ENCODE data around the gene FUT7. TPM values are rescaled to one million over a fixed set of nuclear protein-coding genes. Genes with fewer than 3 reads are reported as not detected.

FUT7 gene
- total RNA-seq, 1 donor: not detected

- no peak overlapping the region for H3K27ac ChIP-seq (ENCODE audit: low read depth, low read length)
- H3K36me3 ChIP-seq (ENCODE audit: insufficient read depth, low read length): no peaks in the 10 kb centered on the region
- no peaks in the 10 kb centered on the region for H3K27me3 ChIP-seq (ENCODE audit: insufficient read depth, low read length)
- peak overlapping the region; percentile 71 for H3K4me3 ChIP-seq (ENCODE audit: insufficient read depth, low read length)
- TF ChIP-seq, protein P1, sequence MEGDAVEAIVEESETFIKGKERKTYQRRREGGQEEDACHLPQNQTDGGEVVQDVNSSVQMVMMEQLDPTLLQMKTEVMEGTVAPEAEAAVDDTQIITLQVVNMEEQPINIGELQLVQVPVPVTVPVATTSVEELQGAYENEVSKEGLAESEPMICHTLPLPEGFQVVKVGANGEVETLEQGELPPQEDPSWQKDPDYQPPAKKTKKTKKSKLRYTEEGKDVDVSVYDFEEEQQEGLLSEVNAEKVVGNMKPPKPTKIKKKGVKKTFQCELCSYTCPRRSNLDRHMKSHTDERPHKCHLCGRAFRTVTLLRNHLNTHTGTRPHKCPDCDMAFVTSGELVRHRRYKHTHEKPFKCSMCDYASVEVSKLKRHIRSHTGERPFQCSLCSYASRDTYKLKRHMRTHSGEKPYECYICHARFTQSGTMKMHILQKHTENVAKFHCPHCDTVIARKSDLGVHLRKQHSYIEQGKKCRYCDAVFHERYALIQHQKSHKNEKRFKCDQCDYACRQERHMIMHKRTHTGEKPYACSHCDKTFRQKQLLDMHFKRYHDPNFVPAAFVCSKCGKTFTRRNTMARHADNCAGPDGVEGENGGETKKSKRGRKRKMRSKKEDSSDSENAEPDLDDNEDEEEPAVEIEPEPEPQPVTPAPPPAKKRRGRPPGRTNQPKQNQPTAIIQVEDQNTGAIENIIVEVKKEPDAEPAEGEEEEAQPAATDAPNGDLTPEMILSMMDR (IDR thresholded peaks at IDR 0.05; ENCODE audit: extremely low read depth, low read depth, low read length): no peak
- no peak for DNase-seq (ENCODE audit: insufficient read length, low spot score, missing footprints)
- peaks cover 15% of the 10 kb centered on the region for H3K4me1 ChIP-seq (ENCODE audit: insufficient read depth, low read length)
- no peak overlapping the region for H2AFZ ChIP-seq (ENCODE audit: low read length)
- H3K9me3 ChIP-seq (ENCODE audit: low read depth, low read length): no peaks in the 10 kb centered on the region
- H3K79me2 ChIP-seq (ENCODE audit: insufficient read depth, low read length): no peaks in the 10 kb centered on the region
- H4K20me1 ChIP-seq (ENCODE audit: insufficient read depth, low read length): peaks cover 15% of the 10 kb centered on the region
- peak overlapping the region; percentile 82 for H3K4me2 ChIP-seq (ENCODE audit: insufficient read depth, low read length)
Observed at GRCh38 chr9:137026828-137027227, 5.1 kb downstream of the FUT7 start.

- no peak for DNase-seq (ENCODE audit: insufficient read length, low spot score, missing footprints)
- Histone ChIP-seq H2AFZ (ENCODE audit: low read length) (no peak overlapping the region), H3K27me3 (ENCODE audit: insufficient read depth, low read length) (no peaks in the 10 kb centered on the region), H3K9me3 (ENCODE audit: low read depth, low read length) (no peaks in the 10 kb centered on the region), H4K20me1 (ENCODE audit: insufficient read depth, low read length) (peaks cover 15% of the 10 kb centered on the region), H3K4me2 (ENCODE audit: insufficient read depth, low read length) (no peak overlapping the region), H3K27ac (ENCODE audit: low read depth, low read length) (no peak overlapping the region), H3K4me3 (ENCODE audit: insufficient read depth, low read length) (no peak overlapping the region), H3K4me1 (ENCODE audit: insufficient read depth, low read length) (peaks cover 15% of the 10 kb centered on the region), H3K79me2 (ENCODE audit: insufficient read depth, low read length) (no peaks in the 10 kb centered on the region), H3K36me3 (ENCODE audit: insufficient read depth, low read length) (no peaks in the 10 kb centered on the region)
- TF ChIP-seq, protein P1 (IDR thresholded peaks at IDR 0.05; ENCODE audit: extremely low read depth, low read depth, low read length): no peak
Observed at GRCh38 chr9:137026384-137026783, 5.5 kb downstream of the FUT7 start.

DNA sequence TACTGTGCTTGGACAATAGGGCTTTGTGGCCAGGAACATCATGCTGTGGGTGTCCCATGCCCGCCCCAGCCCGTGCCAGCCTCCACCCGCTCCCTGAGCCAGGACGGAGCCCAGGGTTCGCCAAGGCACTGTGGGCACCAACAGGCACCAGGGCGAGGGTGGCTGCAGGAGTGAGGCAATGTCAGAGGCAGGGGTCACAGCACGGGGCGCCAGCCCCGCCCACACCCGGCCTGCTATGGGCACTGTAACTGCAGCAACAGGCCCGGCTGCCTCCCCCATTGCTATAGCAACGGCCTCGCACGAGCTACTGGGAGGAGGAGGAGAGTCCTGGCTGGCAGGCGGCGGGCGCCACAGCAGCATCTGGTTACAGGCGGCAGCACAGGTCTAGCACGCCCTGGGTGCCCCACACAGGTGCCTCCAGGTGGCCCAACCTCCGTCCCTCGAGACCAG lies 6.3 kb downstream of the FUT7 start:
- peaks cover 15% of the 10 kb centered on the region for H4K20me1 ChIP-seq (ENCODE audit: insufficient read depth, low read length)
- H2AFZ ChIP-seq (ENCODE audit: low read length): no peak overlapping the region
- no peaks in the 10 kb centered on the region for H3K9me3 ChIP-seq (ENCODE audit: low read depth, low read length)
- H3K27me3 ChIP-seq (ENCODE audit: insufficient read depth, low read length): no peaks in the 10 kb centered on the region
- no peak overlapping the region for H3K4me2 ChIP-seq (ENCODE audit: insufficient read depth, low read length)
- no peak overlapping the region for H3K27ac ChIP-seq (ENCODE audit: low read depth, low read length)
- H3K4me3 ChIP-seq (ENCODE audit: insufficient read depth, low read length): no peak overlapping the region
- no peaks in the 10 kb centered on the region for H3K79me2 ChIP-seq (ENCODE audit: insufficient read depth, low read length)
- peaks cover 15% of the 10 kb centered on the region for H3K4me1 ChIP-seq (ENCODE audit: insufficient read depth, low read length)
- TF ChIP-seq, protein P1 (IDR thresholded peaks at IDR 0.05; ENCODE audit: extremely low read depth, low read depth, low read length): no peak
- H3K36me3 ChIP-seq (ENCODE audit: insufficient read depth, low read length): no peaks in the 10 kb centered on the region
- DNase-seq (ENCODE audit: insufficient read length, low spot score, missing footprints): no peak

DNA sequence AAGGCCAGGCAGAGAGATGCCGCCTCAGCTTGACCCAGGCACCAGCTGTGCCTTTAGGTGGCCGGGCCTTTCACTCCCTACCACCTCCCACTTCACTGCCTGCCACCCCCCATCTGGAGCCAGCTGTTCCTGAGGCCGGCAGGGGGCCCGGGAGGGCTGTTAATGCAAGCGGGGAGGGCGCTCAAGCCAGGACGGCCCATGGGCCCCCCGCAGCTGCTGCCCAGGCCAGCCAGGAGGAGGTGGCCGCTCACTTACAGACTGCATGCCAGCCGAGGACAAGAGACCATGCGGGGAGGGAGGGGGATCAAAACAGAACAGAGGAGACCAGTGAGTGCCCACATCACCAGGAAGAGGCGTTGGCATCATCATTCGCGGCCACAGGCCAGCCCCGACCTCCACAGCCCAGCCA lies 8.3 kb downstream of the FUT7 start:
- no peak for DNase-seq (ENCODE audit: insufficient read length, low spot score, missing footprints)
- Histone ChIP-seq H3K36me3 (ENCODE audit: insufficient read depth, low read length) (no peaks in the 10 kb centered on the region), H3K9me3 (ENCODE audit: low read depth, low read length) (no peaks in the 10 kb centered on the region), H3K27ac (ENCODE audit: low read depth, low read length) (no peak overlapping the region), H3K27me3 (ENCODE audit: insufficient read depth, low read length) (no peaks in the 10 kb centered on the region), H3K4me2 (ENCODE audit: insufficient read depth, low read length) (no peak overlapping the region), H3K79me2 (ENCODE audit: insufficient read depth, low read length) (no peaks in the 10 kb centered on the region), H3K4me1 (ENCODE audit: insufficient read depth, low read length) (peaks cover 9% of the 10 kb centered on the region), H2AFZ (ENCODE audit: low read length) (no peak overlapping the region), H4K20me1 (ENCODE audit: insufficient read depth, low read length) (peaks cover 11% of the 10 kb centered on the region), H3K4me3 (ENCODE audit: insufficient read depth, low read length) (no peak overlapping the region)
- TF ChIP-seq, protein P1 (IDR thresholded peaks at IDR 0.05; ENCODE audit: extremely low read depth, low read depth, low read length): no peak

All from osteoblast (primary cell).